OCI-LY3 (cell line): Measurements from ENCODE around the gene ESYT1.
A peak's percentile ranks its signal among the peaks of the same experiment; 100 is the strongest.

Source experiments
- H2AFZ ChIP-seq: fragments of 200-600, 300-600 bp; shearing (Covaris generic); 2 replicates; pipeline ENCODE4 v1.6.0; 2014; ENCODE audit warnings: antibody characterized with exemption, low read depth, low read length
- H3K27ac ChIP-seq: fragments of 200-600, 300-600 bp; sonication (generic); 2 replicates; pipeline ENCODE4 v1.5.1; 2014; ENCODE audit warnings: mild to moderate bottlenecking, low read length, moderate library complexity, mixed read lengths
- H3K27me3 ChIP-seq: fragments of 200-600, 300-600 bp; sonication (generic); 2 replicates; pipeline ENCODE4 v1.6.1; 2014; ENCODE audit warnings: low read depth, low read length, mixed read lengths
- H3K36me3 ChIP-seq: fragments of 200-600, 300-600 bp; sonication (generic); replicated peaks from 2 replicates; pipeline ENCODE3; 2014; ENCODE audit warnings: low read depth, low read length, mixed read lengths
- H3K4me1 ChIP-seq: fragments of 300-600, 200-600 bp; sonication (generic); 2 replicates; pipeline ENCODE4 v1.6.1; 2014; ENCODE audit warnings: low read length, mixed read lengths
- H3K4me2 ChIP-seq: fragments of 200-600, 300-600 bp; sonication (generic); 2 replicates; pipeline ENCODE4 v1.6.1; 2014; ENCODE audit warnings: low read length, mixed read lengths
- H3K4me3 ChIP-seq: fragments of 300-600, 200-600 bp; sonication (generic); 2 replicates; pipeline ENCODE4 v1.5.1; 2014; ENCODE audit warnings: antibody characterized with exemption, mild to moderate bottlenecking, low read length, moderate library complexity
- H3K79me2 ChIP-seq: fragments of 300-600, 200-600 bp; shearing (Covaris generic); 2 replicates; pipeline ENCODE4 v1.6.1; 2014; ENCODE audit warnings: mild to moderate bottlenecking, low read length, mixed read lengths
- H3K9ac ChIP-seq: fragments of 300-600, 200-600 bp; shearing (Covaris generic); 2 replicates; pipeline ENCODE4 v1.6.0; 2014; ENCODE audit warnings: mild to moderate bottlenecking, low read length, moderate library complexity
- H3K9me3 ChIP-seq: fragments of 200-600, 300-600 bp; shearing (Covaris generic); 2 replicates; pipeline ENCODE4 v1.6.1; 2014; ENCODE audit warnings: low read length, mixed read lengths; ENCODE audit not compliant: insufficient read depth
- H4K20me1 ChIP-seq: fragments of 200-600, 300-600 bp; sonication (generic); 2 replicates; pipeline ENCODE4 v1.6.1; 2016; ENCODE audit warnings: low read length, mixed read lengths; ENCODE audit not compliant: insufficient read depth
- CTCF ChIP-seq: fragments of 200-600, 300-600 bp; sonication (generic); IDR thresholded peaks from 2 replicates; pipeline ENCODE4 v1.5.1; 2014; ENCODE audit warnings: antibody characterized with exemption, low read length, low read depth
- EZH2phosphoT487 ChIP-seq: fragments of 200-600 bp; shearing (Covaris generic); IDR thresholded peaks from 2 replicates; pipeline ENCODE4 v1.6.1; 2018; ENCODE audit warnings: antibody characterized with exemption, mixed run types, low read depth

Gene ESYT1

GRCh38 chr12:56188131-56188777, 60.2 kb downstream of the ESYT1 start:
- TF ChIP-seq EZH2phosphoT487 (no peak), CTCF (no peak)
- peaks cover 9% of the 10 kb centered on the region; the same call in 1 of the 2 replicates for H4K20me1 ChIP-seq
- H3K4me3 ChIP-seq = peak overlapping the region; percentile 89
- peaks cover 31% of the 10 kb centered on the region for H3K79me2 ChIP-seq
- no peaks in the 10 kb centered on the region for H3K9me3 ChIP-seq
- peaks cover 31% of the 10 kb centered on the region for H3K36me3 ChIP-seq
- H3K9ac ChIP-seq = peak overlapping the region; percentile 90
- peaks cover 16% of the 10 kb centered on the region for H3K4me1 ChIP-seq
- no peaks in the 10 kb centered on the region for H3K27me3 ChIP-seq
- H3K27ac ChIP-seq = peak overlapping the region; percentile 56; the same call in 1 of the 2 replicates
- peak overlapping the region; percentile 95 for H3K4me2 ChIP-seq
- no peak overlapping the region for H2AFZ ChIP-seq

DNA sequence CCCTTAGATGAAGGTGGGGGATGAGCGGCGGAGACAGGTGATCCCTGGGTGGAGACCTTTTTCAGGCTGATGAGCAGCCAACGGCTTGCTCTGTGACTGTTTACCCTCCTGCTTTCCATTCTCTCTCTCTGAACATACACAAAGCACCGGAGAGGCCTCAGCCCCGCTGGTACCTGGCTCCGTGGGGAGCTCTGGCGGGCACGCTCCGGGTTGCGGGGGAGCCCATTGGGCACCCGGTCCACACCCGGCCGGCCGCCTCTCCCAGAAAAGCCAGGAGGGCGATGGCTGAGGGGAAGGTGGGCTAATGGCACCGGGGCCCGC, 60.7 kb downstream of the ESYT1 start:
- Histone ChIP-seq H3K27ac (peak overlapping the region; percentile 56), H3K4me3 (peak overlapping the region; percentile 89), H3K9me3 (no peaks in the 10 kb centered on the region), H2AFZ (no peak overlapping the region), H4K20me1 (peaks cover 9% of the 10 kb centered on the region; the same call in 1 of the 2 replicates), H3K4me2 (peak overlapping the region; percentile 95), H3K36me3 (peaks cover 27% of the 10 kb centered on the region), H3K9ac (peak overlapping the region; percentile 90), H3K79me2 (peaks cover 31% of the 10 kb centered on the region), H3K4me1 (peaks cover 19% of the 10 kb centered on the region), H3K27me3 (no peaks in the 10 kb centered on the region)
- TF ChIP-seq CTCF = no peak

DNA sequence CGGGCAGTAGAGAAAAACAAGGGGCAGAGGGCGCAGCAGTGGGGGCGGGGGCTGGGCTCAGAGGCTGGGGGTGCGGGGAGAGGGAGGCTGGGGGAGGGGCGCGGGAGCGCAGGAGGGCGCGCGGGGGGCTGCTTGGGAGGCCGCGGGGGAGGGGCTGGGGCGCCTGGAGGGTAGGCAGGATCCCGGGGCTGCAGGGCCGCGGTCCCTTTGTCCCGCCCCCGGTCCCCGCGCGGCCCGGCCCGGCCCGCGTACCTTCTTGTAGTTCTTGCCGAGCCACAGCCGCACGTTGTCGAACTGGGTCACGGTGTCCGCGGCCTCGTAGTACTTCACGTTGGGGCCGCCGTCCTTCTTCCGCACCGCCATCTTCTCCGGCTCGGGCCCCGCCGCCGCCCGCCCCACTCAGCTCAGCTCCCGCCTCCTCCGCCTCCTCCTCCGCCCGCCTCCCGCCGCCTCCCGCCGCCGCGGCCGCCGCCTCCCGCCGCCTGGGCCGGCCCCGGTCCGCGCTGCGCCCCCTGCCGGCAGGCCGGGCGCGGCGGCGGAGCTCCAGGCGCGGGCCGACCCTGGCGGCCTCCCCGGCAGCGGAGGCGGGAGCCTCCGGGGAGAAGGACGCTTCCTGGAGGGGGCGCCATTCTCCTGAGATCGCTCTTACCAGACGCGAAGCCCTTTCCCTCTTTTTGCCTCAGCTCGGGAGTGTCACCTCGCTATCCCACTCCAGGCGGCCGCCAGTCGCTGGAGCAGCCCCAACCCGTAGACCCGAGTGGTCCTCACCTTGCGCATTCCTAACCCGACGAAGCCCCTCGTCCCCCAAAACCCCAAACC, 61.2 kb downstream of the ESYT1 start, which contains the start of gene SMARCC2:
TSS of gene SMARCC2 (minus strand) at position 385 of the 819 bp plus-strand sequence. CDS start at position 363, 22 bp downstream.
- TF ChIP-seq EZH2phosphoT487 = no peak
- TF ChIP-seq CTCF = peak; percentile 67
- Histone ChIP-seq H3K4me3 (peak within 1 kb of the TSS; percentile 89), H3K36me3 (peaks cover 21% of the 10 kb centered on the region), H3K4me1 (peaks cover 19% of the 10 kb centered on the region), H2AFZ (peak within 1 kb of the TSS; percentile 96), H3K27ac (peak within 1 kb of the TSS; percentile 74), H3K9me3 (no peaks in the 10 kb centered on the region), H3K79me2 (peaks cover 31% of the 10 kb centered on the region), H3K9ac (peak within 1 kb of the TSS; percentile 94), H3K27me3 (no peaks in the 10 kb centered on the region), H3K4me2 (peak within 1 kb of the TSS; percentile 95), H4K20me1 (peaks cover 9% of the 10 kb centered on the region; the same call in 1 of the 2 replicates)
